Lower leg skin (tissue), 4 donors: ENCODE data around the gene CNGA3. TPM values are rescaled to one million over a fixed set of nuclear protein-coding genes. Genes with fewer than 3 reads are reported as not detected.
"Not testable (repeated sequence)": the region's sequence is repeated elsewhere in the genome, so short reads cannot be mapped to it uniquely, and the experiment has no call there.

Experiments used
- DNase-seq, 2 donors: peaks; one replicate each; pipeline ENCODE4 v3.0.0-alpha.2; 2019; ENCODE audit warnings: low spot score in 2 of 2
- H3K4me3 ChIP-seq: fragments of 200-600 bp; sonication (generic); 2 replicates; pipeline ENCODE4 v1.5.1; 2017; ENCODE audit warnings: mild to moderate bottlenecking, low read depth; ENCODE audit not compliant: poor library complexity, severe bottlenecking
- POLR2A ChIP-seq, 2 donors: fragments of 450-650 bp; IDR thresholded peaks; one replicate each; pipeline ENCODE4 v1.6.1; 2016 to 2017; ENCODE audit warnings: antibody characterized with exemption in 2 of 2, mild to moderate bottlenecking in 1 of 2, moderate library complexity in 1 of 2
- WGBS, 2 donors: methylation state at CpG; one replicate each; pipeline ENCODE4 v1.1.5; 2018; 5-methylcytosine and 5-hydroxymethylcytosine counted together
- intact Hi-C: fragments of 100-400 bp; cut with DNase I; formaldehyde crosslinking; loops from one replicate; pipeline ENCODE4 v1.15.0; 2023; ENCODE audit warnings: low total_unique reads
- total RNA-seq, 4 donors: library from RNA; depleted of rRNA; stranded (reverse); fragments of >200 nt; gene quantifications; one replicate each; pipeline ENCODE4 v1.1.0, GENCODE V29; 2016
- TF ChIP-seq, protein P1 (sequence below), 3 donors: fragments of 450-650 bp; IDR thresholded peaks; one replicate each; pipeline ENCODE4 v1.5.1; 2016; ENCODE audit warnings: antibody characterized with exemption in 3 of 3, mild to moderate bottlenecking in 3 of 3, moderate library complexity in 2 of 3

CNGA3 gene
- total RNA-seq, 4 donors from 2014 or later, result not detected

DNA sequence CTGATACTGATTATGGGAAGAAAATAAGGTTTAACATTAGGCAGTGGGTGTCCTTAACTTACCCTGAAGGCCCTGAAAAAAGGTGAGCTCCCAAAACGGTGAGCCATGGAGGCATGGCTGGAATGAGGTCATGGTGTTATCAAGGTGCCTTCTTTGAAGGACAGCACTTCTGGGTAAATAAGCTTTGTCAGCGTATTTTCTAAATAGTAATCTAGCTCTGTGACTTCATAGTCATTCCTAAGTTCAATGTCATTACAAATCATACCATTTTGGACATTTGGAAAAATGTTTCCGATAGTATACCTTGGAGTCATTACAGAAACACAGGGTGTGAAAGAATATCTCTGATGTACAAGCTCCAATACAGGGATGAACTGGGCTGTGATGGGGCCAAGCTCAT is 35.2 kb upstream of the CNGA3 start:
- no peak for TF ChIP-seq POLR2A (IDR thresholded peaks at IDR 0.05)
- TF ChIP-seq, protein P1, sequence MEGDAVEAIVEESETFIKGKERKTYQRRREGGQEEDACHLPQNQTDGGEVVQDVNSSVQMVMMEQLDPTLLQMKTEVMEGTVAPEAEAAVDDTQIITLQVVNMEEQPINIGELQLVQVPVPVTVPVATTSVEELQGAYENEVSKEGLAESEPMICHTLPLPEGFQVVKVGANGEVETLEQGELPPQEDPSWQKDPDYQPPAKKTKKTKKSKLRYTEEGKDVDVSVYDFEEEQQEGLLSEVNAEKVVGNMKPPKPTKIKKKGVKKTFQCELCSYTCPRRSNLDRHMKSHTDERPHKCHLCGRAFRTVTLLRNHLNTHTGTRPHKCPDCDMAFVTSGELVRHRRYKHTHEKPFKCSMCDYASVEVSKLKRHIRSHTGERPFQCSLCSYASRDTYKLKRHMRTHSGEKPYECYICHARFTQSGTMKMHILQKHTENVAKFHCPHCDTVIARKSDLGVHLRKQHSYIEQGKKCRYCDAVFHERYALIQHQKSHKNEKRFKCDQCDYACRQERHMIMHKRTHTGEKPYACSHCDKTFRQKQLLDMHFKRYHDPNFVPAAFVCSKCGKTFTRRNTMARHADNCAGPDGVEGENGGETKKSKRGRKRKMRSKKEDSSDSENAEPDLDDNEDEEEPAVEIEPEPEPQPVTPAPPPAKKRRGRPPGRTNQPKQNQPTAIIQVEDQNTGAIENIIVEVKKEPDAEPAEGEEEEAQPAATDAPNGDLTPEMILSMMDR (IDR thresholded peaks at IDR 0.05), result no peak
- no peak overlapping the region for H3K4me3 ChIP-seq
- DNase-seq, result no peak
- intact Hi-C loops, result no loop called here
- 79 to 82% methylated on average over 3 of the region's 3 CpGs for WGBS, 2 donors

DNA sequence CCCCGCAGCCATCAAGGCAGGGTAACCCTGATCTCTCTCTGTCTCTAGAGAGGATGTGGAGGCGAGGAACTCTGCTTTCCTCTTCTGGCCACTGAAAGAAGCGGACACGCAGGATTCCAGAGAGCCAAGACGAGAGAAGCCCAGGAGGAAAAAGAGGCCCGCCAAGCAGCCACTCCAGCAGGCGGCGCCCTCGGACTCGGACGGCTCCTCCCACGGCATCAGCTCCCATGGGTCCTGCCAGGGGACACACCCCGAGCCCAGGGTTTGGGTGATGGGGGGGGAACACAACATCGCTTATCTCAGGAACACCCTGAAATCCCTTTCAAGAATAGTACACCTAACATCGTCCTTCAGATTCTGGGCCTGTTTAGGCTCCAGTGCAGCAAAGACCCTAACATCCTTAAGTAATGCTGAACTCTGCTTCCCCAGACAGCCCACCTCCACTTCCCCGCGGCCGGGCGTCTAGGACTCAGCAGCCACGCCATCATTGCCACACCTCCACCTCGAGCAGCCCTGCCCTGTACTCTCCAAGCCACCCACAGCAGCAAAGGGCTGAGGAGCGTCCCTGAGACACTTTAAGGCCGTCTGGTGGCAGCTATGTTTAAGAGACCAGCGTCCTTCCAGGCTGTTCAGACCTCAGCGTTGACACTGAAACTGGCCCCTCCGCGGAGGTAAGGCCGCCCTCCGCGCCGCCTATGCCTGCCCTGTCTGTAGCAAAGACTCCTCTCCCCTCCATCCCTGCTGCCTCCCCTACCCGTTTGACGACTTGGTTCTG is 34.3 kb upstream of the CNGA3 start:
- 79 to 80% methylated on average over 33 of the region's 33 CpGs for WGBS, 2 donors
- no peak overlapping the region for H3K4me3 ChIP-seq
- no peak for DNase-seq
- intact Hi-C loops, result no loop called here
- TF ChIP-seq, protein P1 (IDR thresholded peaks at IDR 0.05), result no peak
- TF ChIP-seq POLR2A (IDR thresholded peaks at IDR 0.05), result no peak

DNA sequence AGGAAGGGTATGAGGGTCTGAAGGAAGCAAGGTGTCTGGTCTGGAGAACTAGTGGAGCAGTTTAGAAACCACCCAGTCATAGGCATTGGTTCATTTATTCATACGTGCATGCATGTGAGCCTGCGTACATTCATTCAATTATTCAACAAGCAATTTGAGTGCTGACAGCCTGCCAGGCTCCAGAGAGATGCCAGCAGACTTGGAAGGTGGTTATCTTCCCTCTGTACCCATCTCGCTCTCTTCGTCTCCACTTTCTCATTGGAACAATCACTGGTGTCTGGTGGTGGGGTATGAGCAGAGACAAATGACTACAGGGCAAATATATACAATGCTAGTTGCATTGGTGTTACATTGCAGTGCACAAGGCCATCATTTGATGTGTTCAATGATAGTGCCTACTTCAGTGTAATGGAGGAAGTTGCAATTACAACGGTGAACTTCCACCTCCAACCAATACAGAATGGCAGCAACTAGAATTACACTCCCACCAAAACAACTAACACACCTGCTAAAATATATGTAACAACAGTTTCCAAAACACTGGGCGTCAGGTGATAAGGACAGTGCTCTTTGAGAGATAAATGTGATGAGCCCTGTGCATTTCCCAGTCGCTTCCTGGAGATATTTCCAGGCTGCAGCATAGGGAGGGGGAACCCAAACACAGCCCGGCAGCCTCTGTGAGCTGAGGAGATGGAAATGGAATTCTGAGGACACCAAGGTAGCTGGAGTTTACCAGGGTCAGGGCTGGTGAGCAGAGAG is 32.6 kb upstream of the CNGA3 start:
- no peak for TF ChIP-seq POLR2A (IDR thresholded peaks at IDR 0.05)
- TF ChIP-seq, protein P1 (IDR thresholded peaks at IDR 0.05), result no peak
- intact Hi-C loops, result no loop called here
- no peak overlapping the region for H3K4me3 ChIP-seq
- WGBS, 2 donors, result 79% methylated on average over 8 of the region's 8 CpGs
- no peak for DNase-seq

DNA sequence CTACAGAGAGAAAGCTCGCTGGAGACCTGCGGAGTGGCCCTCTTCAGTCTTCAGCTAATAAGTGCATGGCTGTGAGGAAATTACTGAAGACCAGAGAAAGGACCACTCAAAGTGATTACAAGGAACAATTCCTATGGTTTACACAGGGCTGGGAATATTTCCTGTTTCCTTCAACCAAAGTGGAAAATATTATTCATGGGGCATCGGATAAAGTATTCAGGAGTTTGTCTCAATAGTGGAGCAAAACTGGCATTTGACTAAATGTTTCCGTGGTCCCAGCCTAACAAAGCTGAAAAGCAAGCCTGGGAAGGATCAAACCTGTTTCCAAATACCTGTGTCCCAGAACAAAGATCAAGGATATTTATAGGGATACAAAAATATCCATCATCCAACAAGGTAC is 32.0 kb upstream of the CNGA3 start:
- no peak for DNase-seq
- intact Hi-C loops, result no loop called here
- TF ChIP-seq POLR2A (IDR thresholded peaks at IDR 0.05), result no peak
- no peak overlapping the region for H3K4me3 ChIP-seq
- WGBS, 2 donors, result 67 to 79% methylated on average over 4 of the region's 4 CpGs

DNA sequence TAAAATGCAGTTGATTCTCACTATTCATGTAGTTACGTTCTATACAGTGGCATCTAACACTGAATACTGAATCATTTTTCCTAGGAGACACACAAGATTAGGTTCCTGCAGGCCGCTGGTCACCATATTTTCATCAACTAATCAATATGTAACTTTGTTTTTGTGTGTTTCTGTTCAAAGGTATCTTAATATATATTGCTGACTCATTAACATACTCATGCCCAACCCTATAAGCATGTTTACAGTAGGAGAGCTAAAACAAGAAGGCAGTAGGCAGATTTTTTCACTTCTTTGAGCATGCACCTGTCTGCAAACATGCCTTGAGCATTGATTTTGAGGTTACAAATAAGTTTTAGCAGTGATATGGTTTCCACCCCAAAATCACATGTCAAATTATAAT is 30.3 kb upstream of the CNGA3 start:
- intact Hi-C loops, result no loop called here
- TF ChIP-seq, protein P1 (IDR thresholded peaks at IDR 0.05), result no peak
- TF ChIP-seq POLR2A (IDR thresholded peaks at IDR 0.05), result no peak
- no peak for DNase-seq
- H3K4me3 ChIP-seq, result no peak overlapping the region
- 84 to 94% methylated on average over 2 of the region's 2 CpGs for WGBS, 2 donors

DNA sequence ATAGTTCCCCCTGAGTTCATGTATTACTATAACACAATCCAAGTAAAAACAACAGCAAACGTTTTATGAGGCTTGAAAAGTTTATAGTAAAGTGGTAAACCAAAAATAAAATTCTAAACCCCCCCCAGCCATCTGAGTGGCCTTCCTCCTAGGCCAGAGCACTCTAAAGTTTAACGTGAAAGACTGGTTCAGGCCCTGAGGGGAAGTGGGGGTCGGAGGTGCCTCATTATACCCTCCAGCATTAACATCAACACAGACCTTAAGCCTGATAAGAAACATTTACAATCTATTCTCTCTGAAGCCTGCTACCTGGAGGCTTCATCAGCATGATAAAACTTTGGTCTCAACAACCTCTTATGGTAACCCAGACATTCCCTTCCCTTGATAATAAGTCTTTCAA is 29.0 kb upstream of the CNGA3 start:
- intact Hi-C loops, result no loop called here
- no peak overlapping the region for H3K4me3 ChIP-seq
- 22 to 26% methylated on average over 3 of the region's 3 CpGs for WGBS, 2 donors
- TF ChIP-seq POLR2A (IDR thresholded peaks at IDR 0.05), result no peak
- TF ChIP-seq, protein P1 (IDR thresholded peaks at IDR 0.05), result no peak
- DNase-seq, result no peak

DNA sequence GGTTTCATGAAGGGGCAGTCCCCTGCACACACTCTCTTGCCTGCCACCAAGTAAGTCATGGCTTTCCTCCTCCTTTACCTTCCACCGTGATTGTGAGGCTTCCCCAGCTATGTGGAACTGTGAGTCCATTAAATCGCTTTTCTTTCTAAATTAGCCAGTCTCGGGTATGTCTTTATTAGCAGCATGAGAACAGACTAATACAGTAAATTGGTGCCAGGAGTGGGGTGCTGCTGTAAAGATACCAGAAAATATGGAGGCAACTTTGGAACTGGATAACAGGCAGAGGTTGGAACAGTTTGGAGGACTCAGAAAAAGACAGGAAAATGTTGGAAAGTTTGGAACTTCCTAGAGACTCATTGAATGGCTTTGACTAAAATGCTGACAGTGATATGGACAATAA is 26.1 kb upstream of the CNGA3 start:
- H3K4me3 ChIP-seq, DNase-seq, intact Hi-C loops: not testable (repeated sequence)
- 92 to 95% methylated on average over 3 of the region's 3 CpGs for WGBS, 2 donors
